ENCODE results near the gene IL22RA1. TPM values are rescaled to one million over a fixed set of nuclear protein-coding genes. Genes with fewer than 3 reads are reported as not detected.

Gene IL22RA1
- total and polyA plus RNA-seq, 10 of the 15 experiments (the other 5 are each of a cell fraction or from before 2014, with no cell fraction given): not detected

GRCh38 chr1:24165500-24165899 lies 22.6 kb upstream of the IL22RA1 start (continued):
- TF ChIP-seq IKZF1 (conservative IDR thresholded peaks at IDR 0.05) (no peak), MEF2B (IDR thresholded peaks at IDR 0.05; ENCODE audit: partially characterized antibody, poor library complexity, severe bottlenecking) (no peak), GATAD2B (conservative IDR thresholded peaks at IDR 0.05; ENCODE audit: low read depth) (no peak), RAD51 (IDR thresholded peaks at IDR 0.05) (no peak), POLR2AphosphoS5 (IDR thresholded peaks at IDR 0.05; ENCODE audit: low read length) (no peak), NFYA (IDR thresholded peaks at IDR 0.05; ENCODE audit: borderline replicate concordance, low read depth, low read length) (no peak)

GRCh38 chr1:24164004-24164403 lies 21.1 kb upstream of the IL22RA1 start:
- H3K9me3 ChIP-seq (replicated peaks; ENCODE audit: control insufficient read depth, insufficient read depth, low read length): no peaks in the 10 kb centered on the region
- BruUV-seq (replicated peaks): no TSS peak
- no peak overlapping the region for H3K9ac ChIP-seq (ENCODE audit: control insufficient read depth, insufficient read depth, low read length)
- intact Hi-C loops (cut with micrococcal nuclease; ENCODE audit: unreplicated experiment): no loop called here
- no peaks in the 10 kb centered on the region for H3K4me1 ChIP-seq (ENCODE audit: control insufficient read depth, insufficient read depth, low read length)
- H3K4me2 ChIP-seq (ENCODE audit: control insufficient read depth, insufficient read depth): no peak overlapping the region
- H3K36me3 ChIP-seq (ENCODE audit: control insufficient read depth in 2 of 2, insufficient read depth in 2 of 2, low read length in 1 of 2): peaks cover 0 to 6% of the 10 kb centered on the region in 2 experiments; a peak in 1 of 4 replicates
- in situ Hi-C loops (cut with MboI): no loop called here
- no peak for FAIRE-seq
- H3K79me2 ChIP-seq (ENCODE audit: control insufficient read depth, insufficient read depth, low read length): no peaks in the 10 kb centered on the region
- no peaks in the 10 kb centered on the region for H3K27me3 ChIP-seq (replicated peaks in 1 of 2; ENCODE audit: control insufficient read depth in 2 of 2, insufficient read depth in 2 of 2, low read length in 1 of 2)
- TF ChIP-seq PBX3 (IDR thresholded peaks at IDR 0.05; ENCODE audit: insufficient replicate concordance, low read depth, low read length): no peak
- no peak for TF ChIP-seq ZNF592 (IDR thresholded peaks at IDR 0.05)
- TF ChIP-seq SMAD1 (IDR thresholded peaks at IDR 0.05; ENCODE audit: low read depth, partially characterized antibody): no peak
- no peak for TF ChIP-seq IRF3 (IDR thresholded peaks at IDR 0.05)
- TF ChIP-seq KDM1A (IDR thresholded peaks at IDR 0.05; ENCODE audit: borderline replicate concordance): no peak
- TF ChIP-seq CHD4 (IDR thresholded peaks at IDR 0.05): no peak
- no peak for TF ChIP-seq NFXL1 (IDR thresholded peaks at IDR 0.05; ENCODE audit: borderline replicate concordance)
- TF ChIP-seq KLF5 (IDR thresholded peaks at IDR 0.05; ENCODE audit: partially characterized antibody): no peak
- TF ChIP-seq EGR1 (IDR thresholded peaks at IDR 0.05; ENCODE audit: borderline replicate concordance in 1 of 2, low read depth in 2 of 2, low read length in 2 of 2): no peak
- TF ChIP-seq DPF2 (IDR thresholded peaks at IDR 0.05): no peak
- no peak for TF ChIP-seq ESRRA (IDR thresholded peaks at IDR 0.05; ENCODE audit: low read length)
- CTCF ChIA-PET: interaction anchor here (1.0 kb wide), 1 partner anchor 22 kb away, joined by 3 read pairs; no protein-coding TSS in a partner anchor
- no peak overlapping the region for H3K27ac ChIP-seq (ENCODE audit: control insufficient read depth, insufficient read depth)
- no peak overlapping the region for H2AFZ ChIP-seq (ENCODE audit: control insufficient read depth, low read depth, low read length)
- whole genome bisulfite sequencing (ENCODE audit: insufficient coverage, insufficient replicate concordance, low lambda C conversion rate, missing lambda C conversion rate): 91% methylated on average over 3 of the region's 3 CpGs
- RAD21 ChIA-PET (ENCODE audit: unreplicated experiment): no interaction called here
- SMC1A ChIA-PET (ENCODE audit: uncharacterized antibody, unreplicated experiment): interaction anchor here (0.9 to 1.0 kb wide), 2 partner anchors 26 to 27 kb away, joined by 3 read pairs; no protein-coding TSS in a partner anchor
- H4K20me1 ChIP-seq (ENCODE audit: control insufficient read depth, insufficient read depth): no peaks in the 10 kb centered on the region
- POLR2A ChIA-PET: no interaction called here
- no peak for ATAC-seq
- no peak overlapping the region for H3K4me3 ChIP-seq
- no peak for DNase-seq (ENCODE audit: low read depth, low spot score)
